Lower leg skin (tissue), 4 donors: ENCODE results near the gene ATG5. TPM values are rescaled to one million over a fixed set of nuclear protein-coding genes. Genes with fewer than 3 reads are reported as not detected.

Experiments
- DNase-seq, 2 donors: peaks; one replicate each; pipeline ENCODE4 v3.0.0-alpha.2; 2019; ENCODE audit warnings: low spot score in 2 of 2
- H3K4me3 ChIP-seq: fragments of 200-600 bp; sonication (generic); 2 replicates; pipeline ENCODE4 v1.5.1; 2017; ENCODE audit warnings: mild to moderate bottlenecking, low read depth; ENCODE audit not compliant: poor library complexity, severe bottlenecking
- POLR2A ChIP-seq, 2 donors: fragments of 450-650 bp; IDR thresholded peaks; one replicate each; pipeline ENCODE4 v1.6.1; 2016 to 2017; ENCODE audit warnings: antibody characterized with exemption in 2 of 2, mild to moderate bottlenecking in 1 of 2, moderate library complexity in 1 of 2
- WGBS, 2 donors: methylation state at CpG; one replicate each; pipeline ENCODE4 v1.1.5; 2018; 5-methylcytosine and 5-hydroxymethylcytosine counted together
- intact Hi-C: fragments of 100-400 bp; cut with DNase I; formaldehyde crosslinking; loops from one replicate; pipeline ENCODE4 v1.15.0; 2023; ENCODE audit warnings: low total_unique reads
- total RNA-seq, 4 donors: library from RNA; depleted of rRNA; stranded (reverse); fragments of >200 nt; gene quantifications; one replicate each; pipeline ENCODE4 v1.1.0, GENCODE V29; 2016
- TF ChIP-seq, protein P1 (sequence below), 3 donors: fragments of 450-650 bp; IDR thresholded peaks; one replicate each; pipeline ENCODE4 v1.5.1; 2016; ENCODE audit warnings: antibody characterized with exemption in 3 of 3, mild to moderate bottlenecking in 3 of 3, moderate library complexity in 2 of 3

ATG5 gene
- total RNA-seq, 4 donors from 2014 or later = 15.5 to 19.4 (median 16.7) TPM

- no peak for DNase-seq
- no peak overlapping the region for H3K4me3 ChIP-seq
- intact Hi-C loops = no loop called here
- WGBS, 2 donors = 53 to 58% methylated on average over 4 of the region's 4 CpGs
- TF ChIP-seq POLR2A (IDR thresholded peaks at IDR 0.05) = no peak
- TF ChIP-seq, protein P1, sequence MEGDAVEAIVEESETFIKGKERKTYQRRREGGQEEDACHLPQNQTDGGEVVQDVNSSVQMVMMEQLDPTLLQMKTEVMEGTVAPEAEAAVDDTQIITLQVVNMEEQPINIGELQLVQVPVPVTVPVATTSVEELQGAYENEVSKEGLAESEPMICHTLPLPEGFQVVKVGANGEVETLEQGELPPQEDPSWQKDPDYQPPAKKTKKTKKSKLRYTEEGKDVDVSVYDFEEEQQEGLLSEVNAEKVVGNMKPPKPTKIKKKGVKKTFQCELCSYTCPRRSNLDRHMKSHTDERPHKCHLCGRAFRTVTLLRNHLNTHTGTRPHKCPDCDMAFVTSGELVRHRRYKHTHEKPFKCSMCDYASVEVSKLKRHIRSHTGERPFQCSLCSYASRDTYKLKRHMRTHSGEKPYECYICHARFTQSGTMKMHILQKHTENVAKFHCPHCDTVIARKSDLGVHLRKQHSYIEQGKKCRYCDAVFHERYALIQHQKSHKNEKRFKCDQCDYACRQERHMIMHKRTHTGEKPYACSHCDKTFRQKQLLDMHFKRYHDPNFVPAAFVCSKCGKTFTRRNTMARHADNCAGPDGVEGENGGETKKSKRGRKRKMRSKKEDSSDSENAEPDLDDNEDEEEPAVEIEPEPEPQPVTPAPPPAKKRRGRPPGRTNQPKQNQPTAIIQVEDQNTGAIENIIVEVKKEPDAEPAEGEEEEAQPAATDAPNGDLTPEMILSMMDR (IDR thresholded peaks at IDR 0.05) = no peak
Observed at GRCh38 chr6:106192824-106193223, 132.7 kb downstream of the ATG5 start.

DNA sequence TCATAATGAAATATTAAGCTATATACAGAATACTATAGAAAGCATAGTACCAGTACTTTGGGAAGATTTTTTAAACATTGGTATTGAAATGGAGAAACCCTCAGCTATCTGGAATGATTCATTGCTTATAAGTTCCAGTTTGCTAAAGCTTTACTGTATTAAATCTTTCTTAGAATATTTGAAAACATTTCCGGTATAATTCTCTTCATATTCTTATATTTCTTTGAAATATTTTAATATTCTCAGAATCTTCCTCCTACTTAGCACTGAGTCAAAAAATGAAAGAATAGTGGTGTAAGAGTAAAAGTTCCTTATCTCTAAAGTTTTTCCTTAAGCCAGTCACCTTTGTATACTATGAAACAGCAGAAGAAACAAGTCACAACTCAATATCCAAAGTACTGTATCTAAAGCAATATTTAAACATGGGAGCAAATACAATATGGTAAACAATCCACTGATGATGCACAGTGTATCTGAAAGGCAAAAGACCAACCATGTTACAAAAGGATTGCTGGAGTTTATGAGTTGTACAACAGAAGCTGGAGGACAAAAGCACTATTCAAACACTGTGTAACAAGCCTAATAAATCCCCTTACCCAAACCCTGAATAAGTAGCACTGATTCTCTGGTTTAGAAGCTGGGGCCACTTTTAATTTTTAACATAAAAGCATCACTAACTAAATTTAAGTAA is 137.3 kb downstream of the ATG5 start:
- WGBS, 2 donors = 89 to 92% methylated on average over 1 of the region's 1 CpG
- intact Hi-C loops = no loop called here
- DNase-seq = no peak
- H3K4me3 ChIP-seq = no peak overlapping the region
- no peak for TF ChIP-seq POLR2A (IDR thresholded peaks at IDR 0.05)
- TF ChIP-seq, protein P1 (IDR thresholded peaks at IDR 0.05) = no peak

- no peak for DNase-seq
- intact Hi-C loops = no loop called here
- H3K4me3 ChIP-seq = no peak overlapping the region
- WGBS, 2 donors = 66 to 85% methylated on average over 1 of the region's 1 CpG
- no peak for TF ChIP-seq POLR2A (IDR thresholded peaks at IDR 0.05)
- TF ChIP-seq, protein P1 (IDR thresholded peaks at IDR 0.05) = no peak
Observed at GRCh38 chr6:106187424-106187982, 138.1 kb downstream of the ATG5 start.

DNA sequence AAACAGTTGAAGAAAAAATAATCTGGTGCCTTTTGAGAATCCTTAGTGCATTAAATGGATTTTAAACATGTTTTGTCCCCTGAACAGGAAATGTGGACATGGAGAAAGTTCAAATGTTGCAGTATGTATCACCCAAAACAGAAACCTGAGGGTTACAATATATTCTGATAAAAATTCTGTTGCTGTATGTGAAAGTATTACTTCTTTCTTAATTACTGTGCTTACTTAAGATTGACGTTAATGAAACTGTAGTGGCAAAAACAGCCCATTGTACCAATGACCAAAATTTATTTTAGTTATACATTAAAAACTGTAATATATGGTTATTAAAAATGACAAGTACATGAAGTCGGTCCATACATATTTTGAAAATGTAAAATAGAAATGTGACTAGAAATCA is 138.8 kb downstream of the ATG5 start:
- intact Hi-C loops = no loop called here
- no peak for TF ChIP-seq POLR2A (IDR thresholded peaks at IDR 0.05)
- TF ChIP-seq, protein P1 (IDR thresholded peaks at IDR 0.05) = no peak
- no peak overlapping the region for H3K4me3 ChIP-seq
- DNase-seq = no peak
- WGBS, 2 donors = 91 to 93% methylated on average over 2 of the region's 2 CpGs

GRCh38 chr6:106186172-106186571 is 139.4 kb downstream of the ATG5 start:
- TF ChIP-seq, protein P1 (IDR thresholded peaks at IDR 0.05) = no peak
- no peak for TF ChIP-seq POLR2A (IDR thresholded peaks at IDR 0.05)
- intact Hi-C loops = no loop called here
- DNase-seq = no peak
- WGBS, 2 donors = 82 to 88% methylated on average over 3 of the region's 3 CpGs
- no peak overlapping the region for H3K4me3 ChIP-seq
